Small intestine (tissue), 4 donors: ENCODE data around the gene ID1. TPM values are rescaled to one million over a fixed set of nuclear protein-coding genes. Genes with fewer than 3 reads are reported as not detected.

Experiments used
- polyA plus RNA-seq, 4 donors: library from polyadenylated mRNA; stranded (reverse) in 3 of 4; unstranded in 1 of 4; fragments of 200-250 nt in 3 of 4; fragments of 120-200 nt in 1 of 4; gene quantifications; one replicate each; pipeline versions ENCODE4 v1.2.1 to v1.2.3, GENCODE V29; 2013
- donor health status: healthy with polysubstance abuse.
- donor health status: Bipolar disorder and iron deficiency.
- donor health status: healthy.

ID1 gene
- polyA plus RNA-seq, 4 donors: 215 to 335 (median 277) TPM

Other genes with a start within 250 kb of the ID1 start
- gene DEFB118, start 236.7 kb upstream of the ID1 start, polyA plus RNA-seq: not detected
- under 1 TPM in 1 of 4 donors, not detected in 3; 0.42 TPM for gene DEFB119, start 214.7 kb upstream of the ID1 start, polyA plus RNA-seq
- not detected for gene DEFB121, start 199.1 kb upstream of the ID1 start, polyA plus RNA-seq
- gene DEFB123, start 164.7 kb upstream of the ID1 start, polyA plus RNA-seq: not detected
- under 1 TPM in 1 of 4 donors, not detected in 3; 0.18 TPM for gene DEFB124, start 130.2 kb upstream of the ID1 start, polyA plus RNA-seq
- 1 to 10 TPM in 1 of 4 donors, under 1 TPM in 2, not detected in 1; 0.81 to 1.8 (median 0.90) TPM for gene REM1, start 130.0 kb upstream of the ID1 start, polyA plus RNA-seq
- gene HM13, start 90.8 kb upstream of the ID1 start, polyA plus RNA-seq: 100 to 1,000 TPM in 2 of 4 donors, 10 to 100 TPM in 2; 53.9 to 202 (median 91.8) TPM
- gene COX4I2, start 32.6 kb downstream of the ID1 start, polyA plus RNA-seq: 1 to 10 TPM in 1 of 4 donors, under 1 TPM in 1, not detected in 2; 0.81 to 3.7 TPM
- gene BCL2L1, start 117.6 kb downstream of the ID1 start, polyA plus RNA-seq: 100 to 1,000 TPM in 1 of 4 donors, 10 to 100 TPM in 3; 52.6 to 160 (median 86.3) TPM
- gene TPX2, start 134.0 kb downstream of the ID1 start, polyA plus RNA-seq: 10 to 100 TPM in 2 of 4 donors, 1 to 10 TPM in 1, under 1 TPM in 1; 0.81 to 27.8 (median 12.1) TPM
- under 1 TPM in 3 of 4 donors, not detected in 1; 0.27 to 0.30 (median 0.28) TPM for gene MYLK2, start 214.1 kb downstream of the ID1 start, polyA plus RNA-seq
- 1 to 10 TPM in 2 of 4 donors, not detected in 2; 1.0 to 1.2 TPM for gene FOXS1, start 240.3 kb downstream of the ID1 start, polyA plus RNA-seq